Fibroblast of peridontal ligament (primary cell): Measurements from ENCODE around the gene LPIN1.

Source experiments
- DNase-seq: peaks from one replicate; pipeline ENCODE4 v3.0.0-alpha.2; 2010; ENCODE audit errors: extremely low read depth

Gene LPIN1

DNA sequence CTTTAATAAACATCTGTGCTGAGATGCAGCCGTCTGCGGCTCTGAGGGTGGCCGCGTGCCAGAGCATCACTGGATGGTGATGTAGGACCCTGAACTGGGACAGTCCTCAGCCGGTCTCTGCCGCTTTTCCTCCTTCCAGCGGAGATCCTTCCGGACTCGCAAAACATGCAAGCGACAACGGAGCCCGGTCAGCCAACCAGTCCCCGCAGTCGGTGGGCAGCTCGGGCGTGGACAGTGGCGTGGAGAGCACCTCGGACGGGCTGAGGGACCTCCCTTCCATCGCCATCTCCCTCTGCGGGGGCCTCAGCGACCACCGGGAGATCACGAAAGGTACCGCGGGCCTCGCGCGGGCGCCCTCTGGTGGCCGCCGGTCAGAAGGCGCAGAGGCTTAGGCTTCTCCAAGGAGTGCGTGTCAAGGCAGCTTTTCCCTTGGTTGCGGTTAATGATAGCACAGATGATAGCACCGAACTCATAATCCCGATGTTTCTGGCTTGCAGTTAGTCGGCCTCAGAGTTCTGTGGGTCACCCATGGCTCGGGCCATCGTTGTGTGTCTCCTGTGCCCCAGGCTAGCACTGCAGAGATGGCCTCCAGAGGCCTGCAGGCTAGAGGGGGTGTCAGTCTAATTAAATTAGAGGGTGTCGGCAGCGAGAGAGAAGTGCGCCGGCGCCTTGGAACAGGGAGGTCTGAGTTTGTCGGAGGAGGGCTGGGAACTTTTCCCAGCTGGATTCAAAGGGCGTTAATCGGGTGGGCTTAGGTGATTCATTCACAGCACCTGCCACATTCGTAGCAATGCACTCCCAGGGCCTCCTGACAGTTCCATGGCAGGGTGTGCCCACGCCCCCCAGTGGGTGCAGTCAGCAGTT is 38.5 kb downstream of the LPIN1 start:
- peak; percentile 51 for DNase-seq

DNA sequence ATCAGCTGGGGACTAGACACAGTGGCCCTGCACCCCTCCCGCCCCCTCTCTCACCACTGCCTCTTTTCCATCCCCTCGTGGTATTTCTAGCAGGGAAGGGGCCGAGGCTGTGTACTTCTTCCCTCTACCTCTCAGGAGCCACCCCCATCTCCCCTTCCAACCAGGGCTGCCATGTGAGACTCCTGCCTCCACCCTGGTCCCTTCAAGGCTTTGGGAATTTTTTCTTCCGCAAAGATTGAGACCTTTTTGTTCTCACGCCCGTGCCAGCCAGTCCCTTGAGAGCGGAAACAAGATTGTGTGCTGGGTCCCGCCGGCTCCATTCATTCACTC is 39.1 kb downstream of the LPIN1 start:
- DNase-seq, result no peak

DNA sequence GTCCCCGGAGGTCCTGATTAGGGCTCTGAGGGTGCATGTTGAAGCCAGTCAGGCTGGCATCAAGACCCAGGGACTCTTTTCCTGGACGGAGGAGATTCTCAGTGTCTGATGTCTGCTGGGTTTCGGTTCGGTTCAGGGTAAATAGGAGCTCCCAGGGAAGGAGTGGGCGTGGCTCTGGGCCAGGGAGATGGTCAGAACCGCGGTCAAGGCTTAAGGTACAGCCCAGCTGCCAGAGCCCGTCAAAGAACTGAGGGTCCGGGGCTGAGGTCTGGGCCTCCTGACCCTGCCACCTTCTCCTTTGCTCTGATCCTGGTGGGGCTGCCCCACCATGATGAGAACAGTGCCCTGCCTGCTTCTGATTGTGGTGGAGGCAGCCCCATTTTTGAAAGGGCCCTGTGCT is 39.8 kb downstream of the LPIN1 start:
- DNase-seq, result no peak

DNA sequence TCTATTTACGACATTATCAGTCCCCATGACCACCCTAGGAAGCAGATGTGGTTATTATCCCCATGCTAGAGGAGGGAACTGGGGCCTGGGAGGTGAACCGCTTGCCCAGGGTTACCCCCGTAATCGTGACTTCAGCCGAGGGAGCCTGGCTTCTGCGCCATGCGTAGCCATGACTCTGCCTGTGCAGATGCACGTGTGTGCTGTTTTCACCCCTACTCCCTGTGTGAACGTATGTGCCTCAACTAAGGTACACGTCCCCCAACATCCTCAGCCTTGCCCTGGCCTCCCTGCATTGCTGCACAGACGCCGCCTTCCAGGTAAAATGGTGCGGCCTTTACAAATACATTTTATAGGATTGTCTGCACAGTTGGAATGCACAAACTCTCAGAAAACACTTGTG is 40.2 kb downstream of the LPIN1 start:
- DNase-seq, result no peak

DNA sequence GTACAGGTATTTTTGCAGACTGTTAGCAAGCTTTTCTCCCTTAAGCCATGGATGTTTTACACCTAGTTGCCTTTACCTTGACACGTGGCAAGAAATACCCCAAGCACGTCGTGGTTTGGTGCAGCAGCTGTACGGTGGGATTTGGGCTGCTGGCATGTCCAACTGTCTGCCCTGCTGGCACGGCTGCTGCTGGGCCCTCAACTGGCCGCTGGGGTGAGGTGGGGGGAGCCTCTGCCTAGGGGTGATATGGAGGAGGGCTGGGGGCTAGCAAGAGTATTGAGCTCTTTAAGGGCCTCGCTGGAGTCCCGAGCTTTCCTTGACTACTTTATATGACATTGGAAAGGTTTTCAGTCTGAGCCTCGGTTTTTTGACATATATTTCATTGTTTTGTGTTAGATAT is 41.6 kb downstream of the LPIN1 start:
- DNase-seq, result no peak

DNA sequence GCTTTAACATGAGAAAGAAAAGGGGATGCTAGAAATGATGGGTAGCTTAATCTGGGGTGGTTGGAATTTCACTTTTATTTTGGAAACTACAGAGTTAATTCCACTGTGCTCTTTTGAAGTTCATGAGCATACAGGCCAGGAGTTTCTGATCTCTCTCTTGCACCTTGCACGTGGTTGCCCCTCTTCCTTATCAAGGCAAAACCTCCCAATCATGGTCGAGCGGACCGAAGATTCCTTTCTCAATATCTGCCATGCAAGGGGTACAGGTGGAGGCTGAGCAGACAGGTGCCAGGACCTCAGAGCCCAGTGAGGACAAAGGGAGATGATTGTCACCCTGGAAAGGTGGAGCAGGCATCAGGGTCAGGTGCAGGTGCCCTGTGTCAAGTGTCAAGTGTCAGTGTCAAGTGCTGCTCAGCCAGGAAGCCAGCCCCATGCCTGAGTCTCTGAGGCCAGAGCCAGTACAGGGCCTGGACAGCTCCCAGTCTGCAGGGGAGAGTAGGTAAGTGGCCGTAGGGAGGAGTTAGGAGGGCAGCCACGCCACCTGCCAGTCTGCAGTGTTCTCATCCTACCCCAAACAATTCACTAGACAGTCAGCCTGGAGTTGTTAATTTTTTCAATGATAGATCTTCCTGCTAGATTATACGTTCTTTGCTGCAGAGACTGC is 42.2 kb downstream of the LPIN1 start:
- DNase-seq, result no peak

DNA sequence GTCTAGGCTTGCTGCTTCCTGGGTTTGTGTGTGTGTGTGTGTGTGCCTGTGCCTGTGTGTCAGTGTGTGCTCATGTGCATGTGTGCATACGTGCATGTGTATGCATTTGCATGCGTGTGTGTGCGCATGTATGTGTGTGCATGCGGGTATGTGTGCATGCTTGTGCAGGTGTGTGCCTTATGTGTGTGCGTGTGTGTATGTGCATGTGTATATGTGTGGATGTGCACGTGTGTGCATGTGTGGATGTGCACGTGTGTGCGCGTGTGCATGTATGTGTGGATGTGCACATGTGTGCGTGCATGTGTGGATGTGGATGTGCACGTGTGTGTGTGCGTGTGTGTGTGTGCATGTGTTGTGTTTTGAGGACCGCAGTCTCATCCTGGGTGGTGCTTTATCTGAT is 42.8 kb downstream of the LPIN1 start:
- DNase-seq, result no peak

DNA sequence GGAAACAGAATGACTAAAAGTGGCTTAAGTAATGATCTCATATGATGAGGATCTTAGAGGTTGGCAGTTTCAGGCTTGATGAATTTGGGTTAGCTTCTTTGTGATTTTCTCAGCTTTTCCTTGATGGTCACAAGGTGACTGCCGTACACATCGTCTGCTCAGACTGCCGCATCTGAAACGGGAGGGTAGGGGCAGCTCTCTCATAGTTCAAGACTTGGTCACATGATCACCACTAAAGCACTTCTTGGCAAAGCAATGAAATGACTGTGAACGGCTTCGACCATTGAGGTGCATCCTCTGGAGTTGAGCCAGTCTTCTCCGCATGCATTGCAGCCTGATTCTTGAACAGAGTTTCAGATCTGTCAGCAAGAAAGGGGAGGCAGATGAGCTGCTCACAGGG is 43.8 kb downstream of the LPIN1 start:
- DNase-seq, result no peak

DNA sequence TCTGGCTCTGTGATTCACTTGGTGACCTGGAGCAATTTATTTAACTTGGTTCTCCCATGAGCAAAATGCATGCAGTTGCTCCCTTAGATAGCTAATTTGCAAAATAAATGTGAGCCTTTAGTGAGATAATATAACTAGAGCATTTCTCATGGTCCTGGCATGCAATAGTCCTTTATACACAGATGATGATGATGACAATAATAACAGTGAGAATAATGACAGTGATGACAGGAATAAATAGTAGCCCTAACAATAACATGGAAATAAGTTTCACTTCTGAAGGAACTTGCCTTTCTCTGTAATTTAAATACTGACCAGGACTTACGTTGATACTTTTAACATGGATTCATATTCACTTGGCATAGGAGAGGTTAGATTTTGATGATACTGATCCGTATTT is 49.2 kb downstream of the LPIN1 start:
- no peak for DNase-seq

DNA sequence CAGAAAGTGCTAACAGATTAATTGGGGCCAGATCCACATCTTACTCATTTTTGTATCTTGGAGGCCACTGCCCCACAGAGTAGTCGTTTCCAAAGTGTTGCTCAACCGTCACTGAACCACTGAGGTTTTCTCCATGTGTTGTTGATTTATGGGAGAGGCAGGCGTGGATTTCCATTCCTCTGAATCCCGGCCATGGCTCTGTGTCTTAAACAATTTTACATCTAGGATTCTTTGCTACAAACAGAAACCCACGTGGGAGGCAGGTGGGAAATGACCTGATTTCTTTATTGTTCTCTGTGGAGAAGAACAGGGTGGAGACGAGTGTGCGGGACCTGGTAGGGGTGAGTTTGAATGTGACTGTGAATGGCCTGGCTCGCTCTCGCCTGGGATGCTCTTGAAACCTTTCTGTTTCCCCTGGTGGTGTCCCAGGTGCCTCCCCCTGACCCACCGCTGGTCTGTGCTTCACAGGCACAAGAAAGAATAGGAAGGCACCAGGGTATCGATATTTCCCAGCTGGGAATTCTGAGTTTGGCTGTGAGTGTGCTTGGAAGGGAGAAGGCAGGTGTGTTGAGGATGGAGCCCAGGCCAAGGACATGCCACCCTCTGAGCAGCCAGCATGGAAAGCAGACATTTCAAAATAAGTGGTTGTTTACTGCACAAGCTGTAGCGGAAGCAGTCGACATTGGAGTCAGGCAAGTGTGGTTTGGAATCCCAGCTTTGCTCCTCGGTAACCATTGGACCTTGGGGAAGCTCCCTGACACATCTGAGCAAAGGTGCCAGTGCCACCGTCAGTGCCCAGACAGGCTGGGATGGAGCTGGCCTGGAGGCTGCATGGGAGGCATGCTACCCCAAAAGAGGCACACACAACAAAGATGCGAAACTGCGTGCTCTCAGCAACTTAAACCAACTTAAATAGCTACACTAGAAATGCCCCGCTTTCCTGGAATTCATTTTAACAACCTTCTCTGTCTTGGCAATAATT is 50.0 kb downstream of the LPIN1 start:
- peak; percentile 95 for DNase-seq

DNA sequence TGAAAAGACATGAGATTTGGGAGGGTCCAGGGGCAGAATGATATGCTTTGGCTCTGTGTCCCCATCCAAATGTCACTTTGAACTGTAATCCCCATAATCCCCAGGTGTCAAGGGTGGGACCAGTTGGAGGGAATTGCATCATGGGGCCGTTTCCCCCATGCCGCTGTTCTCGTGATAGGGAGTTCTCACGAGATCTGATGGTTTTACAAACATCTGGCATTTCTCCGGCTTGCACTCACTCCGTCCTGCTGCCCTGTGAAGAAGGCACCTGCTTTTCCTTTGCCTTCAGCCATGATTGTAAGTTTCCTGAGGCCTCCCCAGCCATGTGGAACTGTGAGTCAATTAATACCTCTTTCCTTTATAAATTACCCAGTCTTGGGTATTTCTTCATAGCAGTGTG is 51.4 kb downstream of the LPIN1 start:
- no peak for DNase-seq

DNA sequence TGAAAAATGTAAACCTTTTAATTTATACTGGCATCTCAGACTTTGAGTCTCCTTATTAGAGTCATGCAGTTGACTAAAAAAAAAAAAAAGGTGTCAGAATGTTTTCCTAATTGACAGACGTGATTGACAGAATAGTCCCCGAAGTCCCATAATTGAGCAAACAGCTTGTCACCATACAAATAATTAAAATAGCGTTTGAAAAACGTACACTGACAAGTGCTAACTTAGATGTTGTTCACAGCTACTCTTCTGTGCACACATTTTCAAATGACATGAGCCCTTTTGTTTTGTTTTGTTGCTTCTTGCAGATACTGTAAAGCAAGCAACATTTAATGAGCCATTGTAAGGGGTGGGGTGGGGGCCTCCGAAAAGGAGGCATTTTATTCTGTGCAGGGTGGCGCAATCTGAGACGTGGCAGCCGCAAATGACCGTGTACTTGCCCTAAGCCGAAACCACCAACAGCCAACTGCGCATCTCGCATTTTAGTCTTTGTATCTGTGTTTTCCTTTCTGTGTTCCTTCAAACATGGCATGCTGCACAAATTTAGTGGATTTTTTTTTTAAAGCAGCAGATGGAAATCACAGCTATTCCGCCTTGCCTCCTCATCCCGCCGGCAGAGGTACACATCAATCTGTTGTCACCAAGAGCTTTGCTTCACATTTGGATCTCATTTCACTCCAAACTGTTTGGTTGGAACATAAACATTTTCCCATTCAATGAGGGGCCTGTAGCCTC is 52.4 kb downstream of the LPIN1 start:
- no peak for DNase-seq

DNA sequence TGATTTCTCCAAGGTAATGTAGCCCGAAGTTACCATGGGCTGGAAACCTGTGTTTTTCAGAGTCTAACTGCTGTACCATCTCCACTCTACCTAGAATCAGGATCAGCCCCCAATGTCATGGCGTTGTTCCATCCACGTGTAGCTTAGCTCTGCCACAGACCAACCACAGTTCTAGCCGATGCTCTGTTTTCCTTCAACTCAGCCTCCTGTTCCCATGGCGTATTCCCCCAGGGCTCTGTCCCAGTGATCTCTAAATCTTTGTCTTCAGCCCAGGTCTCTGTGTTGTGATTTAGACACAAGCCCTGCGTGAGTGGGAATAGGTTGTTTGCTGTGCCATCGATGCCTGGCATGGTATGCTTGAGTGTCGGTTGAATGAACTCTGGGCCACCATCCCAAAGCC is 53.4 kb downstream of the LPIN1 start:
- no peak for DNase-seq

DNA sequence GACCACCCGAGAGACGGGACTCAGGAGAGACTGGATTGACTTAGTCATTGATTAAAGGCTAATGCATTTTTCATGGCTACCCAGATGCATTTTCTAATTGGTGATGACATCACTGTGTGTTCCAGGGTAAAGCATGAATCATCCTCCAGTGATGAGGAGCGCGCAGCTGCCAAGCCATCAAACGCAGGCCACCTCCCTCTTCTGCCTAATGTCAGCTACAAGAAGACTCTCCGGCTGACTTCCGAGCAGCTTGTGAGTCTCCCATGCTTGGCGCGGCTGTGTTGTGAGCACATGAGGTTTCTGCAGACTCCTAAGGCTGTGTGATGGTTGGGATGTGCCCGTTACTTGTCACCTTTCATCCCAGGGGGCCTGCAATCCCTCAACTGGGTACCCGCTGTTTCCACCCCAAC is 56.4 kb downstream of the LPIN1 start:
- peak; percentile 64 for DNase-seq

DNA sequence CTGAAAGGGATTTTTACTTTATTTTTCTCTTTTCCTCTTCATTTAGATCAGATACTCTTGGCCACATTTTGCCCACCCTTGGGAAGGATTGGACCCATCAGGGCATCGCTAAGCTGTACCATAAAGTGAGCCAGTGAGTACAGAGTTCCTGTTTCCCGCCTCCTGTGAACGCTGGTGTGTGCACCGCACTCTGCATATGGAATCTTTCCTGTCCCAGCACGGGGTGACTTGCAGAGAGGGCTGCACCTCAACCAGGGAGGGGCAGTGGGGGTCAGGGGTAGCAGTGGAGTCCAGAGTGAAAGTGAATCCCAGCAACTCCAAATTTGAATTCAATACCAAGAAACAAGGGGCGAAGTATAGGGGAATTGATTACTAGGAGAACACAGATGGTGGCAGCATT is 58.6 kb downstream of the LPIN1 start:
- DNase-seq, result no peak

DNA sequence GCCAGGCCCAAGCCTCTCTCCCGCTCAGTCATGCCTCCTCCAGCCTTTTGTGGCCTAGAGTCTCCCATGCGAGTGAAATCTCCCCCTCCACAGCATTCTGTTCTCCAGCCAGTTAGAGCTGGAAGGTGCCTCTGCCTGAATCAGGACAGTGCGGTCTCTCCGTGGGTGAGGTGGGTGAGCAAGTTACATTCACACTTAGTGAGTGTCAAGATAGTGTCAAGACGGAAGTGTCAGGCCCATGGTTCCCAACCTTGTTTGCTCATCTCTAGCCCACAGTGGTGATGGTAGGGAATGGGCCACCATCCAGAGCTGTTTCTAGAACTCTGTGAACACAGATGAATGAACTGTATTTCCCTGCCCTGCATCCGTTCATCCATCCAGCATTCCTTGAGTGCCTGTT is 59.5 kb downstream of the LPIN1 start:
- DNase-seq, result no peak

DNA sequence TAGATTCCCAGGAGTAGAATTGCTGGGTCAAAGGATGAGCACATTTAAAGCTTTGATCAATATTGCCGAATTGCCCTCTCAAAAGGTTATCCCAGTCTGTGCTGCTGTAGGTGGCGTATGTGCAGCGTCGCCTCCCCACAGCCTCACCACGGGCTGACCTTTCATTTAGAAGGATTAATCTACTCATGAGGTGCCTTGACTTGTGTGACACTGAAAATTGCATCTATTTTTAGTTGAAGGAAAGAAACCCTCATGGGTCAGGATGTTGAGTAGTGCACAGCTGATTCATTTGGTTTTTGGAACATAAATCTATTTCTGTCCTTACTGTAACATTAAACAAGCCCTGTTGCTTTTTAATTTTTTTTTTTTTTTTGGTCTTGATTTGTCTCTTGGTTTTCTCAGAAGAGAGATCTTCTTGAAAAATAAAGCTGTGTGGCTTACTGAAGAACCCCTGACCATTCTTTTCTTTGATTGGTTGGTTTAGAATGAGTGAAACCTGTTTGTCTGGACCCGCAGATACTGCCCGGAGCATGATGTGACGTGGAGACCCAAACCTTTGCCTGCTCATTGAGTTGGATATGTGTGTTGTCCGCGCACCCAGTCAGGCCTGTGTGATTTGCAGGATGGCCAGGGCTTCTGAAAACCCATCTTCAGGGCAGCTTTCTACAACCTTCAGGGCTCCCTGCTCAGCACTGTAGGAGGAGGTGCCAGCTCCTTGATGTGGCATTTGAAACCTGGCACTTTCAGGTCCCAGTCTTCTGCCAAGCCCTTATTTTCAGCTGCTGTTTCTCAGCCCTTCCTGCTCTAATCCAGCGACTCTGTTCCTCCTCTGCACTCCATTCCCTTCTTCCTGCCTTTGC is 61.0 kb downstream of the LPIN1 start:
- DNase-seq, result peak; percentile 18

DNA sequence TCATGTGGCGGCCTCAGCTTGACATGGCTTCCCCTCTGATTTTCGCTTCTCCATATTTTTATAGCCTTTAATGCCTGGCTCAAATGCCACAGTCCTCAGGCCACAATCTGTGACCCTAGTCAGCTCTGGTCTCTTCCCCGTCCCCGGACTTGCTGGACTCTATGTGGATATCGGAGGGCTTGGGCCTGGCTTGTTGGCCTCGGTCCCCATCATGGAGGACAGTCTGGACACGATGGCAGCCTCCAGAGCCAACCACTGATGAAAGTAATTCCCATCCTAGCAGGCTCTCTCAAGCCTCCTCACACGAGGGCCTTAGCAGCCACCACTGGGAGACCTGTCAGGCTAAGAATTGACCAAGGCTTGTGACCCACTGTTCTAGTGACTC is 61.6 kb downstream of the LPIN1 start:
- no peak for DNase-seq

DNA sequence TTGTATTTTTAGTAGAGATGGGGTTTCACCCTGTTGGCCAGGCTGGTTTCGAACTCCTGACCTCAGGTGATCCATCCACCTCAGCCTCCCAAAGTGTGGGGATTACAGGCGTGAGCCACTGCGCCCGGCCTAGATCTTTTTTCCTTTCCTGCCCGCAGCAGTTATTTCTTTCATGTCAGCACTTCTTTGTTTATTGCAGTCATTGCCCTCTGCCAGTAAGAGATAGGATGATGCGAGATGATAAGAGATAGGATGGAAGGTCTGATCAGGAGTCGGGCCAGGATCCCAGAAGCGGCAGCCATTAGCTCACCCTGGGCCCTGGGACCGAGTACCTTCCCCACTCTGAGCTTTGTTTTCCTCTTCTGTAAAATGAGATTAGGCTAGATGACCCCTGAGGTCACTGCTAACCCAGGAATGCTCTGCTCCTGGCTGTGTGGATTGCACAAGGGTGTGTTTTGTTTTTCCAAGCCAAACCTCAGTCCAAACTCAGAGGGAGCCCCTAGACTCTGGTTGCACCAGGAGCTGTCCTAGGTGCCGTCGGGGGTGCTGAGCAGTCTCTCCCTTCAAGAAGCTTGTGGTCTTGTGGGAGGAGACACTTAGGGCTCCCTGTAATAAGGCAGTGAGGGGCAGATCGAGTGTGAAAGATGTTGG is 63.3 kb downstream of the LPIN1 start:
- no peak for DNase-seq

DNA sequence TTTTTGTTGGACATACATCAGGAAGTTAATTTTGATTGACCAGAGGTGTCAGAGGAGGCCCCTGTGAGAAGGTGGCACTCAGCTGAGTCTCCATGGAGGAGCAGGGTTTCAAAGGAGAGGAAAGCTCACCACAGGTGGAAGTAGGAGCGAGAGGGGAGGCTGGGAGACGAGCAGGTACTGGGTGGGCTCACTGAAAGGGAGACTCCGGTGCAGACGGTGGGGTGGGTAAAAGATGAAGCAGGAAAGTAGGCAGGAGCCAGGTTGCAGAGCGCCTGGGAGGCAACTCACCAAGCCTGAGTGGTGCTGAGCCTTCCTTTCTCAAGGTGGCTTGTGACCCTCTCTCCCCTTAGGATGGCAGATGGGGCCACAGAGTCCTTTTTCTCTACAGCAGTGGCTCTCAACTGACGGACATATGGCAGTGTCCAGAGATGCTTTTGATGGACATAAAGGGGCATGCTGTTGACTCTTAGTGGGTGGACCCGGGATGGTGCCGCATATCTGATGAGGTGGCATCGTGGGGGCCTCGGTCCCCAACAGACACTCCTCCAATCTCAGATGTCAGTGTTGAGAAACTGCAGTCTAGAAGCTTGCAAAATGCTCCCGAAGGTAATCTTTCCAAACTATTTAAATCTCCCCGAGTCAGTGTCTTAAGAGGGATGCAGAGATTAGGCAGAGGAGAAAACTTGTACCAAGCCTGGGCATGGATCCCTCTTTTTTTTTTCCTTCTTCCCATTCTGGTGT is 64.0 kb downstream of the LPIN1 start:
- no peak for DNase-seq
